Measurements from ENCODE around the gene PPARD. TPM values are rescaled to one million over a fixed set of nuclear protein-coding genes. Genes with fewer than 3 reads are reported as not detected.

Gene PPARD
- total RNA-seq, 4 donors from 2014 or later, result 23.4 to 31.4 (median 26.9) TPM

GRCh38 chr6:35473075-35473849, 130.9 kb downstream of the PPARD start:
- TF ChIP-seq POLR2AphosphoS5 (IDR thresholded peaks at IDR 0.05), result no peak
- no peak for TF ChIP-seq EP300 (IDR thresholded peaks at IDR 0.05)
- TF ChIP-seq CTCF (IDR thresholded peaks at IDR 0.05), result no peak
- TF ChIP-seq POLR2A (IDR thresholded peaks at IDR 0.05), result no peak
- peaks cover 40% of the 10 kb centered on the region for H3K4me1 ChIP-seq
- no peaks in the 10 kb centered on the region for H3K9me3 ChIP-seq
- no peak for DNase-seq (ENCODE audit: low spot score in 2 of 2)
- no peak overlapping the region for H3K4me3 ChIP-seq
- H3K27ac ChIP-seq, result no peak overlapping the region
- H3K27me3 ChIP-seq, result no peaks in the 10 kb centered on the region
- WGBS, result 85% methylated on average over 9 of the region's 9 CpGs
- peaks cover 62% of the 10 kb centered on the region for H3K36me3 ChIP-seq

- Histone ChIP-seq H3K27me3 (no peaks in the 10 kb centered on the region), H3K4me1 (peaks cover 40% of the 10 kb centered on the region), H3K4me3 (no peak overlapping the region), H3K36me3 (peaks cover 67% of the 10 kb centered on the region), H3K27ac (no peak overlapping the region), H3K9me3 (no peaks in the 10 kb centered on the region)
- TF ChIP-seq POLR2AphosphoS5 (IDR thresholded peaks at IDR 0.05), result no peak
- no peak for TF ChIP-seq EP300 (IDR thresholded peaks at IDR 0.05)
- no peak for TF ChIP-seq CTCF (IDR thresholded peaks at IDR 0.05)
- no peak for TF ChIP-seq POLR2A (IDR thresholded peaks at IDR 0.05)
- DNase-seq (ENCODE audit: low spot score in 2 of 2), result no peak
Observed at GRCh38 chr6:35473850-35474130, 131.4 kb downstream of the PPARD start.

DNA sequence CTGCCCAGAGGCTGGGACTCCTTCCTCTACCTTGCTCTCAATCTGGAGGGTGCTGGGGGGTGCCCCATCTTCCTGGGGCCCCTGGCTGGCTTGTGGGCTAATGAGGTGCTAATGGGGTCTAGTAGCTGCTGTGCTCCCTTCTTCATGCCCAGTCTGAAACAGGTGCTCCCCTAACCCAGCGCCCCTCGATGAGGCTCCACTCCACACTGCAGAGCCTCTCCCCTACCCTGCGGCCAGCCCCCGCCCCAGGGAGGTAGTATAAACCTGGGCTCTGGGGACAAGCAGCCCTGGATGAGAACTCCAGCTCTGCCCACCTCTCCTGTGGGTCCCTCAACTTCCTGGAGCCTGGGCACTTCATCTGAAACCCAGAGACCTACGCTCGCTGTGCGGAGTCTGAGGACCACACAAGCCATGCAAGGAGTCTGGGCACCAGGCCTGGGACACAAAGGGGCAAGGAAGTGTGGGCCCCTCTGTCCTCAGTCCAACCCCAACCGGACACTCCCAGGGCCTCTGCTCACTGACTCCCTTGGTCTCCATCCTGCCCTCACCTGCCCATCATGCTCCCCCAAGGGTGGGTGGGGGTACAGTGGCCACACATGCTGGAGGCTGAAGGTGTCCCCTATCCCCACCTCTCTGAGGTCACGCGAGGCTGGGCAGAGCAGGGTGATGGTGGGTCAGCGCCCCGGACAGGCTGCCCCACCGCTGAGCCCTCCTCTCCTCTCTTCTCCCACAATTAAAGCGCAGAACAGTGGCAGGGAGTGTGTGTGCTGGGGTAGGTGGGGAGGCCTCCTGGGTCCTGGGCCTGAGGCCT, 132.0 kb downstream of the PPARD start:
- TF ChIP-seq EP300 (IDR thresholded peaks at IDR 0.05) (no peak), CTCF (IDR thresholded peaks at IDR 0.05) (no peak), POLR2AphosphoS5 (IDR thresholded peaks at IDR 0.05) (no peak), POLR2A (IDR thresholded peaks at IDR 0.05) (no peak)
- Histone ChIP-seq H3K4me3 (no peak overlapping the region), H3K4me1 (peaks cover 35% of the 10 kb centered on the region), H3K27ac (no peak overlapping the region), H3K9me3 (no peaks in the 10 kb centered on the region), H3K36me3 (peaks cover 72% of the 10 kb centered on the region), H3K27me3 (no peaks in the 10 kb centered on the region)
- DNase-seq (ENCODE audit: low spot score in 2 of 2), result no peak
- WGBS, result 93% methylated on average over 3 of the region's 14 CpGs

DNA sequence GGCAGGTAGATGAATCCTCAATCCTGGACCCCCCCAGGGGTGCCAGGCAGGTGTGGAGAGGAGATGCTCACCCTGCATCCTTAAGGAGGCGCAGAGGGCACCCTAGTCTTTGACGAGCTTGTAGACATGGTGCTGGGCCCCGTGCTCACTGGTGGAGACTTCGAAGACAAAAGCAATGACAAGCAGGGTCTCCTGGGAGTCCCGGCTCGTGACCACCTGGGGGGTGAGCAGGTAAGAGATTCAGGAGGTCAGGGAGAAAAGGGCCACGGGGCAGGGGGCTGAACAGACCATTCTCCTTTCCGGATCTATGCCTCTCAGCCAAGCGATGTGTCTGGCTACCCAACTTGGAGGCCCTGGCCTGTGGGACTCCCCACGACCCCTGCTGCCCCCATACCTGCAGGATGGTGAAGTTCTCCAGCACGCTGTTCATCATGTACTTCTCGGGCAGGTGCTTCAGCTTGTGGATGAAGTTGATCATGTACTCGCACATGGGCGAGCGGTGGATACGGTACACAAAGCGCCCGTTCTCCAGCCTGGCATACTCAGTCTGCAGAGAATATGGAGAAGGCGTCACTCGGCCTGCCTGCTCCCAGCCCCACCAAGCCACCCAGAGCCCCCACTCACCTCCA, 132.7 kb downstream of the PPARD start:
- Histone ChIP-seq H3K4me1 (peaks cover 27% of the 10 kb centered on the region), H3K9me3 (no peaks in the 10 kb centered on the region), H3K4me3 (no peak overlapping the region), H3K27me3 (no peaks in the 10 kb centered on the region), H3K27ac (no peak overlapping the region), H3K36me3 (peaks cover 80% of the 10 kb centered on the region)
- no peak for TF ChIP-seq POLR2AphosphoS5 (IDR thresholded peaks at IDR 0.05)
- no peak for TF ChIP-seq POLR2A (IDR thresholded peaks at IDR 0.05)
- no peak for TF ChIP-seq CTCF (IDR thresholded peaks at IDR 0.05)
- no peak for TF ChIP-seq EP300 (IDR thresholded peaks at IDR 0.05)
- 88% methylated on average over 18 of the region's 20 CpGs for WGBS
- no peak for DNase-seq (ENCODE audit: low spot score in 2 of 2)

DNA sequence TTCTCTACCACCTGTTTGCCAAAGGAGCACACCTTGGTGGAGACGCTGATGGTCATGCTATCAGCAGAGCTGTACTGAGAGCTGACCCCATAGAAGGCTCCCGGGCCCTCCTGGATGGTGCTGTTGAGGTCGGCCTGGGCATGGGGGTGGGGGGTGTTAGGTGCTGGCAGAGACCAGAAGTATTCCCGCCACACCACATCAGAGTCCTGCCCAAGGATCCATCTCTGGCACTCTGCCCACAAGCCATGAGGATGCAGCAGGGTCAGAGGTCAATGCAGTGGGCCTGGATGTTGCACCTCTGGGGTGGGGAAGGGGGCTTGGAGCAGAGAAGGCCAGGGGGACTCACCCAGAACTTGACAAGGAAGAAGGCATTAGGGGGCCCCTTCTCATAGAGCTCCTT, 133.2 kb downstream of the PPARD start:
- Histone ChIP-seq H3K4me1 (peaks cover 22% of the 10 kb centered on the region), H3K36me3 (peaks cover 80% of the 10 kb centered on the region), H3K4me3 (no peak overlapping the region), H3K27me3 (no peaks in the 10 kb centered on the region), H3K27ac (no peak overlapping the region), H3K9me3 (no peaks in the 10 kb centered on the region)
- no peak for DNase-seq (ENCODE audit: low spot score in 2 of 2)
- TF ChIP-seq CTCF (IDR thresholded peaks at IDR 0.05) (no peak), POLR2A (IDR thresholded peaks at IDR 0.05) (no peak), EP300 (IDR thresholded peaks at IDR 0.05) (no peak), POLR2AphosphoS5 (IDR thresholded peaks at IDR 0.05) (no peak)
- WGBS, result no CpG with 5 or more reads among the region's 4 CpGs

All from suprapubic skin (tissue), 4 donors.